GM21786 (cell line): ENCODE results near the gene NIPSNAP2.
"Not testable (repeated sequence)": the region's sequence is repeated elsewhere in the genome, so short reads cannot be mapped to it uniquely, and the experiment has no call there.

Experiments used
- ATAC-seq: cut with Tn5 transposase; IDR thresholded peaks from one replicate; pipeline ENCODE4 v1.9.1; 2021; ENCODE audit not compliant: unreplicated experiment

Gene NIPSNAP2

GRCh38 chr7:55964261-55965099 is at the start of gene NIPSNAP2:
Gene NIPSNAP2, plus strand, starts transcription at chr7:55964585. Its CDS starts 25 bp downstream, at chr7:55964610.
- ATAC-seq, result peak; percentile 78

- ATAC-seq, result no peak
These were observed 46.6 kb upstream of the NIPSNAP2 start for GRCh38 chr7:55917771-55918170.

DNA sequence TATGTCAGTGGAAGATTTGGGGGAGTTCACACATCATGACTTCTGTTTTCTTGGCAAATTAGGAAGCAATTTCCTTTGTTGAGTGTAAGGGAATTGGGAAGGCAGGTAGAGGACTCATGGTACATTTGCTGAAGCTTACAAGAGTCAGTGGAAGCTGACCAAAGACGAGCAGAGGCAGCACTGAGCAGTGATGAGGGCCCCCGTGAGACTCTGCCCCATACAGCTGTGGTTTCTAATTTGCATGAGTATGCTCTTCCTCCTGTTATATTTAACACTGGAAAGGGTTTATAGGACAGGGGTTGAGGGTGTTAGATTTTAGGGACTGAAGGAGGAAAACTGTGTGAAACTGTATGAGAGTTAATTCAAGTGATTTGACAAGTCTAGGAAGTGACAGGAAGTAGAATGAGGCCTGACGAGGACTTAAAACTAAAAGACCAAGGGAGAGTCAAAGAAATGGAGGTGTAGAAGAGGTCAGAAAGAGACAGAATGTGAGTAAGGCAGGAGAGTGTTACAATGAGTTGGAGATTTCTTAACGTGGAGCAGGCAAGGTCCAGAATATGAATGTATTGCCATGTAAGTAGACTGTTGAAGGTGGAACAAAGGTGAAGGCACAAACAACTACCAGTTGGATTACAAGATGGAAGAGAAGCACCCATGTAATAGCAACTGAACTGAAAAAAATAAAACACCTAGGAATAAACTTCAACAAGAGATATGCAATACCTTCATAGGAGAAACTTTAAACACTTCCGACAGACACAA is 36.2 kb upstream of the NIPSNAP2 start:
- ATAC-seq, result no peak

- ATAC-seq, result no peak
These were observed 32.8 kb upstream of the NIPSNAP2 start for GRCh38 chr7:55931421-55932151.

GRCh38 chr7:55939514-55940123 is 24.8 kb upstream of the NIPSNAP2 start:
- ATAC-seq, result no peak

- ATAC-seq, result no peak
These were observed 17.8 kb upstream of the NIPSNAP2 start for GRCh38 chr7:55946545-55946944.

DNA sequence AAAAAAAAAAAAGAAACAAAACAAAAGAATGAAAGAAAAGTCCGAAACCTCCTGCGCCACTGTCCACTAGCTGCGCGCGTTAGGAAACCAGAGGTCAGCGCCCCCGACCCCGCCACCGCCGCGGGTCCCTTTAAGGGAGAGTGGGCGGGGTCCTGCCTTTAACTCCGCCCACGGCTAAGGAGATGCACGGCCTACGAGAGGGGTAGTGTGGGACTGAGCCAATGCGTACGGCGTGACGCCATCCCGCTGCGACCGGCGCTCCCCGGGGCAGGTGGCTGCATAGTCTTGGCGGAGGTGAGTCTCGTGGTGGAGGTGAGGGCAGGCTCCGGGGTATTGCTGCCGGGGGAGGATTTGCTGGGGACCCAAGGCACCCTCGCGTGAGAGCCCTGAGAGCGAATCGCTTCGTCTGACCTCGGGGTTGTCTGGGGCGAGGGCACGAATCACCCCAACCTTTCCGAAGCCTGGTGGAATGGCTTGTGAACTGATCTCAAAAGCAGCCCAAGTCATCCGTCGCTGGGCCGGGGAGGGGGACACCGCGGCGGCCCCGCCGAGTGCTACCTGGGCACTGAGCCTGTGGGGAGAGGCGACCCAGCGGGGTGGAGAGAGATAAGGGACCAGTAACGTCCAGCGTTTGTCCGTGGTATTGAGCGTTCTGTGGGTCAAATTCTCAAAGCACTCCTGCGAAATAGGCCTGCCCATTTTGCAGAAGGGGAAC is 12.6 kb upstream of the NIPSNAP2 start, which contains the start of gene MRPS17:
TSS of gene MRPS17 (plus strand) at position 241 of the 715 bp plus-strand sequence. CDS start 1,319 bp downstream, outside the sequence.
- ATAC-seq, result peak; percentile 100

DNA sequence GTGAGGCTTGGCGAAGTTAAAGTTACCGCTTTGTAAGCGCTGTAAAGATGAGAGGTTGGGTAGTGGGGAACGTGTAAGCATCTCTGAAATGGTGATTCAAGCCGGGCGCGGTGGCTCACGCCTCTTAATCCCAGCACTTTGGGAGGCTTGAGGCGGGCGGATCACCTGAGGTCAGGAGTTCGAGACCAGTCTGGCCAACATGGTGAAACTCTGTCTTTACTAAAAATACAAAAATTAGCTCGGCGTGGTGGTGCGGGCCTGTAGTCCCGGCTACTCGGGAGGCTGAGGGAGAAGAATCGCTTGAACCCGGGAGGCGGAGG is 12.1 kb upstream of the NIPSNAP2 start:
- ATAC-seq, result not testable (repeated sequence)

- no peak for ATAC-seq
These were observed 10.5 kb upstream of the NIPSNAP2 start for GRCh38 chr7:55953707-55954475.

GRCh38 chr7:55957190-55957589 is 7.2 kb upstream of the NIPSNAP2 start:
- no peak for ATAC-seq

GRCh38 chr7:55962014-55962413 is 2.4 kb upstream of the NIPSNAP2 start:
- no peak for ATAC-seq

- ATAC-seq, result no peak
These were observed 709 bp upstream of the NIPSNAP2 start for GRCh38 chr7:55963584-55964168.

- no peak for ATAC-seq
These were observed 700 bp downstream of the NIPSNAP2 start for GRCh38 chr7:55965100-55965470.

- no peak for ATAC-seq
These were observed 1.5 kb downstream of the NIPSNAP2 start for GRCh38 chr7:55965805-55966421.

DNA sequence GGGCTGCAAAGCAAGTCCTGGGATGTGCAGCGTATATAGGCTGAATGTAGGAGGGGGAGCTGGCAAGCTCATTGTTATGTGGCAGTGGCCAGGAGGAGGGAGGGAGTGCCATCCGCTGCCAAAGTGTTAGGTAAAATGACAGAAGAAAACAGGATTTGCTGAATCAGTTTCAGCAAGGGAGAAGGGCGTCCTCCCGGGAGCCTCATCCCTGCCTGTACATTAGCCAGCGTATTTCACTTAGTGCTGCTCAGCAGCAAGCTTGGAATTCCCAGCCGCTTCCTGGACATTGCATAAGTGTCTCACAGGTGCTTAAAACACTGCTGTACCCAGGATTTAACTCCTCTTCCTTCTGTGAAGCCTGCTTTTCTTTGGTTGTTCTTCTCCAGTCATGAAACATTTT is 2.5 kb downstream of the NIPSNAP2 start:
- no peak for ATAC-seq

GRCh38 chr7:55969391-55969790 is 5.0 kb downstream of the NIPSNAP2 start:
- ATAC-seq, result no peak

GRCh38 chr7:55970561-55970960 is 6.2 kb downstream of the NIPSNAP2 start:
- no peak for ATAC-seq

- ATAC-seq, result no peak
These were observed 6.6 kb downstream of the NIPSNAP2 start for GRCh38 chr7:55970978-55971377.

DNA sequence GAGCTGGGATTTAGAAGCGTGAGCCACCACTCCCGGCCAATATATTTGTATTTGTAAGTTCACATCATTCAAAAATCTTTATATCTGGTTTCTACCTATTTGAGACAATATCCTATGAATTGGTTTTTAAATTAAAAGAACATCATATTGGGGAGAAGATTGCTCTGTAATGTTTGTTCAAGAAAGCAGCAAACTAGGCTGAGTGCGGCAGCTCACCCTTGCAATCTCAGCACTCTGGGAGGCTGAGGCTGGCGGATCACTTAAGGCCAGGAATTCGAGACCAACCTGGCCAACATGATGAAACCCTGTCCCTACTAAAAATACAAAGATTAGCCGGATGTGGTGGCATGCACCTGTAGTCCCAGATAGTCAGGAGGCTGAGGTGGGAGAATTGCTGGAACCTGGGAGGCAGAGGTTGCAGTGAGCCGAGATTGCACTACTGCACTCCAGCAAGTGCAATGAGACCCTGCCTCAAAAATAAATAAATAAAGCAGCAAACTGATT is 9.4 kb downstream of the NIPSNAP2 start:
- no peak for ATAC-seq
